Skeletal muscle tissue (tissue), 4 donors: ENCODE data around the gene RBMS2. TPM values are rescaled to one million over a fixed set of nuclear protein-coding genes. Genes with fewer than 3 reads are reported as not detected.

Experiments used
- H3K27ac ChIP-seq: one replicate; pipeline ENCODE4 v1.7.0; 2013; ENCODE audit warnings: mild to moderate bottlenecking, low read depth, low read length, inconsistent platforms
- H3K27me3 ChIP-seq, 3 donors: one replicate each; pipeline ENCODE4 v1.7.0; 2013; ENCODE audit warnings: low read length in 3 of 3; ENCODE audit not compliant: control insufficient read depth in 3 of 3, insufficient read depth in 3 of 3
- H3K36me3 ChIP-seq, 3 donors: one replicate each; pipeline ENCODE4 v1.7.0; 2013; ENCODE audit warnings: low read length in 3 of 3; ENCODE audit not compliant: control insufficient read depth in 3 of 3, insufficient read depth in 3 of 3
- H3K4me1 ChIP-seq, 3 donors: one replicate each; pipeline ENCODE4 v1.7.0; 2013; ENCODE audit warnings: low read length in 3 of 3, mild to moderate bottlenecking in 3 of 3; ENCODE audit not compliant: control insufficient read depth in 3 of 3, insufficient read depth in 3 of 3
- H3K4me3 ChIP-seq, 3 donors: one replicate each; pipeline ENCODE4 v1.7.0; 2013; ENCODE audit warnings: low read length in 3 of 3
- H3K9ac ChIP-seq, 3 donors: one replicate each; pipeline ENCODE4 v1.7.0; 2013; ENCODE audit warnings: low read length in 3 of 3, mild to moderate bottlenecking in 3 of 3, moderate library complexity in 2 of 3, low read depth in 1 of 3
- H3K9me3 ChIP-seq, 3 donors: one replicate each; pipeline ENCODE4 v1.7.0; 2013; ENCODE audit warnings: low read length in 3 of 3; ENCODE audit not compliant: control insufficient read depth in 3 of 3
- total RNA-seq: library from RNA; depleted of rRNA; stranded (reverse); fragments of >200 nt; gene quantifications from one replicate; pipeline ENCODE4 v1.2.3, GENCODE V29; 2014
- donor health status: Osteomylitis.

The RBMS2 gene
- total RNA-seq, 1 donor from 2014 or later: 12.5 TPM

DNA sequence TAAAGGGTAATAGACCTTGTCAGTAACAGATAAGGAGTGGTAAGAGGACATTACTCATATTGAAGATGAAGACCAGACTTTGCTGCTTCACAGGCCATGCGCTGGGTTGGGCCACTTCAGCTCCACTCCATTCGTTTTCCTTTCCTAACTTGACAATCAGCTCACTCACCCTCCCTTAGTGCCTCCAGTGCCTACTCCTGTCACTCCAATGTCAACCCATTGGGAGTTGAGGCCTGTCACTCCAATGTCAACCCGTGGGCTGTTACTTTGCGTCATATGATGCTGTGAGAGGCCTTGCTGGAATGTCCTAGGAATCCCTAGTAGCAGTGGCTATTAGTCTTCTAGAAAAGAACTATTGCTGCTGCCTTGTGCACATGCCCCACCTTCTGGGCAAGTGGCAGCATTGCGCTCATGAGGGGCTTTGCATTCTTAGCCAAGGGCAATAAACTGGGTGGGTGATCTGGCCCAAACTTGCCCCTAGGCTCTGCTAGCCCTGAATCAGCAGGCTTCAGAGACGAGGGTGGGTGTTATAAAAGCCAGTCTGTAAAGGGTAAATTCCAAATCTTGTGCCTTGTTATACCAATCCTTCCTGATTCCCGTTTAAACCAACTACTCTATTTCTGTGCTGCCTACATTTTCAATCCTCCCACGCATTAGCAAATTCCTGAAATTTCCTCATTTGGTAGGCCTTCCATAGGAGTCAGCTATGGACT lies 72.4 kb downstream of the RBMS2 start:
- H3K4me3 ChIP-seq: no peak overlapping the region
- H3K27ac ChIP-seq: no peak overlapping the region
- H3K4me1 ChIP-seq: peaks cover 0 to 8% (median 3%) of the 10 kb centered on the region in 3 donors
- H3K36me3 ChIP-seq: peaks cover 22 to 37% (median 32%) of the 10 kb centered on the region in 3 donors
- no peaks in the 10 kb centered on the region for H3K9me3 ChIP-seq
- H3K27me3 ChIP-seq: no peaks in the 10 kb centered on the region
- H3K9ac ChIP-seq: peak overlapping the region in 1 of 3 donors; percentile 57

DNA sequence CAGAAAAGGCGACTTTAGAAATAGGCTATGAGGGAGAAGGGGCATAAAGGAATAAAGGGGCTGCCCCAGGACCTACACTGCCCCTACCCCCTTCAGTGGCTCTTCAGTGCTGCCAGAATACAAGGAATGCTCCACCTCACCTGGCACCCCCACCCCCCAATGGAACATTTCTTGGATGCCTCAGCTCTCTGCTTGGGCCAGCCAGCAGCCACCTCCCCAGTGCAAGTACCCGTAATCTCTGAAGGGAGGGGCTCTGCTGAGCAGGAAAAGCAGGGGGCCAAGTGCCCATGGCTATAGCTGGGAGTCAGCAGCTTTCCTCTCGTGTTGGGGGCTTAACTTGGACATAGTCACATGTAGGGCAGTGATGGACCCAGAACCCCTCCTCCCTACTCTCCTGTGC lies 75.2 kb downstream of the RBMS2 start:
- H3K9me3 ChIP-seq: no peaks in the 10 kb centered on the region
- peaks cover 49 to 59% (median 56%) of the 10 kb centered on the region in 3 donors for H3K36me3 ChIP-seq

DNA sequence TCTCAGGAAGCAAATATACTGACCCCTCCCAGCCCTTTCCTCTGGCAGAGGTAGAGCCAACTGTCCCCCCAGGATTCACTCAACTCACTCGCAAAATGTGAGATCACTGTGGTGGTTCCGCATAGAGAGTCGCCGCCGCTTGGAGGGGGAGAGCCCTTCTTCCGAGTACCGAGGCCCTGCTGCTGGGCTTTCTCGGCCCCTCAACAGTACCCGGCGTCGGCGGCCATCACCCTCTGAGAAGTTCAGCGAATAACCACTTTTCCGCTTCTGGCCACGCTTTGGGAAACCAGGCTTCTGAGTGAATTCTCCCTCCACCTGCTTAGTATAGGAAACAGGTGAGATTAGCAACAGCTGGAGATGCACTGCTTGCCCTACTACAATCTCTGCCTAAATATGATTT lies 77.4 kb downstream of the RBMS2 start:
- Histone ChIP-seq H3K9ac (no peak overlapping the region), H3K9me3 (no peaks in the 10 kb centered on the region), H3K36me3 (peaks cover 69 to 81% (median 77%) of the 10 kb centered on the region in 3 donors), H3K27me3 (no peaks in the 10 kb centered on the region), H3K4me1 (peaks cover 0 to 5% (median 2%) of the 10 kb centered on the region in 3 donors), H3K4me3 (no peak overlapping the region), H3K27ac (no peak overlapping the region)

More for the DNA sequence above, 75.2 kb downstream of the RBMS2 start:
- peaks cover 0 to 8% (median 3%) of the 10 kb centered on the region in 3 donors for H3K4me1 ChIP-seq
- H3K9ac ChIP-seq: peak overlapping the region in 1 of 3 donors; percentile 33
- no peak overlapping the region for H3K27ac ChIP-seq
- no peaks in the 10 kb centered on the region for H3K27me3 ChIP-seq
- H3K4me3 ChIP-seq: no peak overlapping the region

GRCh38 chr12:56599797-56600196 lies 78.2 kb downstream of the RBMS2 start:
- no peaks in the 10 kb centered on the region for H3K9me3 ChIP-seq
- H3K4me3 ChIP-seq: no peak overlapping the region
- no peaks in the 10 kb centered on the region for H3K27me3 ChIP-seq
- peaks cover 76 to 88% (median 85%) of the 10 kb centered on the region in 3 donors for H3K36me3 ChIP-seq
- H3K27ac ChIP-seq: no peak overlapping the region
- peaks cover 0 to 2% (median 0%) of the 10 kb centered on the region in 3 donors for H3K4me1 ChIP-seq
- H3K9ac ChIP-seq: no peak overlapping the region

DNA sequence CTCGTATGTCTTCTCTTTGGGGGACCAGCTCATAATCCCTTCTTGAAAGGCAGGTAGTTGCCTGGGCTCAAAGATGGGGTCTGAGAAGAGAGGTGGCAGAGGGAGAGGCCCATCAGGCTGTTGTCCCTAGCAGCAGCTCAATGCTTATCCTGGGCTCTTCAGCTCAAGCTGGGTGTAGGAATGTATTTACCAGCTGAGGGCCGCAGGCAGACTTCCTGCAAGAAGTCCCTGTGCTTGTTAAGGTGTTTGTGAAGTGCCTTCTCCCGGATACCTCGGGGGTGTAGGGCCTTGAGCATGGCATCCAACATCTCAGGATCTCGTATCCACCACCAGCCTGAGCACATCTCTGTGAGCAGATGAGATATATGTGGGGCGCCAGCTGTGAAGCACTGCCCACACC lies 79.1 kb downstream of the RBMS2 start:
- Histone ChIP-seq H3K27ac (no peak overlapping the region), H3K27me3 (no peaks in the 10 kb centered on the region), H3K9me3 (no peaks in the 10 kb centered on the region), H3K4me1 (peaks cover 0 to 2% (median 0%) of the 10 kb centered on the region in 3 donors), H3K4me3 (no peak overlapping the region), H3K36me3 (peaks cover 84 to 89% (median 86%) of the 10 kb centered on the region in 3 donors), H3K9ac (no peak overlapping the region)

GRCh38 chr12:56601503-56601902 lies 79.9 kb downstream of the RBMS2 start:
- H3K27ac ChIP-seq: no peak overlapping the region

GRCh38 chr12:56602239-56602638 lies 80.6 kb downstream of the RBMS2 start:
- Histone ChIP-seq H3K36me3 (peaks cover 92 to 98% (median 95%) of the 10 kb centered on the region in 3 donors), H3K4me1 (no peaks in the 10 kb centered on the region), H3K9ac (no peak overlapping the region), H3K27ac (no peak overlapping the region), H3K9me3 (no peaks in the 10 kb centered on the region), H3K4me3 (no peak overlapping the region), H3K27me3 (no peaks in the 10 kb centered on the region)

More at GRCh38 chr12:56601503-56601902, 79.9 kb downstream of the RBMS2 start:
- Histone ChIP-seq H3K4me3 (no peak overlapping the region), H3K4me1 (peaks cover 0 to 2% (median 0%) of the 10 kb centered on the region in 3 donors), H3K27me3 (no peaks in the 10 kb centered on the region), H3K9ac (no peak overlapping the region), H3K9me3 (no peaks in the 10 kb centered on the region), H3K36me3 (peaks cover 92 to 97% (median 93%) of the 10 kb centered on the region in 3 donors)

GRCh38 chr12:56604355-56604754 lies 82.7 kb downstream of the RBMS2 start:
- H3K27ac ChIP-seq: no peak overlapping the region
- no peak overlapping the region for H3K9ac ChIP-seq
- H3K9me3 ChIP-seq: no peaks in the 10 kb centered on the region
- no peaks in the 10 kb centered on the region for H3K27me3 ChIP-seq
- H3K36me3 ChIP-seq: peaks cover 77 to 87% (median 86%) of the 10 kb centered on the region in 3 donors
- H3K4me3 ChIP-seq: no peak overlapping the region
- H3K4me1 ChIP-seq: no peaks in the 10 kb centered on the region

GRCh38 chr12:56614627-56615026 lies 93.0 kb downstream of the RBMS2 start:
- H3K9me3 ChIP-seq: no peaks in the 10 kb centered on the region
- no peaks in the 10 kb centered on the region for H3K27me3 ChIP-seq
- H3K27ac ChIP-seq: no peak overlapping the region
- peaks cover 0 to 11% (median 8%) of the 10 kb centered on the region in 3 donors for H3K4me1 ChIP-seq
- no peak overlapping the region for H3K9ac ChIP-seq
- no peak overlapping the region for H3K4me3 ChIP-seq
- H3K36me3 ChIP-seq: peaks cover 64 to 81% (median 74%) of the 10 kb centered on the region in 3 donors

- H3K4me1 ChIP-seq: peaks cover under 1 to 11% (median 11%) of the 10 kb centered on the region in 3 donors
- H3K36me3 ChIP-seq: peaks cover 47 to 74% (median 58%) of the 10 kb centered on the region in 3 donors
- no peaks in the 10 kb centered on the region for H3K27me3 ChIP-seq
- H3K9ac ChIP-seq: no peak overlapping the region
- H3K27ac ChIP-seq: no peak overlapping the region
- H3K9me3 ChIP-seq: no peaks in the 10 kb centered on the region
- H3K4me3 ChIP-seq: no peak overlapping the region
These were observed 94.6 kb downstream of the RBMS2 start for GRCh38 chr12:56616244-56616643.
